Stimulated activated naive CD8-positive, alpha-beta T cell treated with anti-CD3 and anti-CD28 coated beads, Interleukin-15, Interleukin-2, amounts not matched to agents 100 ng/mL and 50 ng/mL, for 24 hours (primary cell): ENCODE results near the gene CLIC4.
"Not testable (repeated sequence)": the region's sequence is repeated elsewhere in the genome, so short reads cannot be mapped to it uniquely, and the experiment has no call there.

ENCODE experiments used
- H3K27ac Mint-ChIP-seq: one replicate; pipeline ENCODE4 v1.8.0; 2021; ENCODE audit warnings: mild to moderate bottlenecking, mixed read lengths
- H3K27me3 Mint-ChIP-seq: one replicate; pipeline ENCODE4 v1.8.0; 2021; ENCODE audit warnings: mixed read lengths
- H3K36me3 Mint-ChIP-seq: one replicate; pipeline ENCODE4 v1.8.0; 2021; ENCODE audit warnings: low read depth, mixed read lengths
- H3K4me1 Mint-ChIP-seq: one replicate; pipeline ENCODE4 v1.8.0; 2021; ENCODE audit warnings: low read depth, mixed read lengths
- H3K4me3 Mint-ChIP-seq: one replicate; pipeline ENCODE4 v1.8.0; 2021; ENCODE audit warnings: mild to moderate bottlenecking, mixed read lengths
- H3K9me3 Mint-ChIP-seq: one replicate; pipeline ENCODE4 v1.8.0; 2021; ENCODE audit warnings: mixed read lengths

The CLIC4 gene

DNA sequence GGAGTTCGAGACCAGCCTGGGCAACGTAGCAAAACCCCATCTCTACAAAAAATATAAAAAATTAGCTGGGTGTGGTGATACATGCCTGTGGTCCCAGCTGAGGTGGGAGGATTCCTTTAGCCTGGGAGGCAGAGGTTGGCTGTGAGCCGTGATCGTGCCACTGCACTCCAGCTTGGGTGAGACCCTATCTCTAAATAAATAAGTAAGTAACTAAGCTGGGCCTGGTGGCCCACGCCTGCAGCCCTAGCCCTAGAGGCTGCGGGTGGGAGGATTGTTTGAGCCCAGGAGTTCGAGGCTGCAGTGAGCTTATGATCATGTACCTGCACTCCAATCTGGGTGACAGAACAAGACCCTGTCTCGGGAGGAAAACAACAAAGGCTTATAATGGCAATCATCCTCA lies 4.6 kb downstream of the CLIC4 start:
- Mint-ChIP-seq H3K4me1 (peaks cover 35% of the 10 kb centered on the region), H3K9me3 (no peaks in the 10 kb centered on the region), H3K36me3 (no peaks in the 10 kb centered on the region), H3K27me3 (peaks cover 11% of the 10 kb centered on the region), H3K4me3 (no peak overlapping the region), H3K27ac (no peak overlapping the region)

DNA sequence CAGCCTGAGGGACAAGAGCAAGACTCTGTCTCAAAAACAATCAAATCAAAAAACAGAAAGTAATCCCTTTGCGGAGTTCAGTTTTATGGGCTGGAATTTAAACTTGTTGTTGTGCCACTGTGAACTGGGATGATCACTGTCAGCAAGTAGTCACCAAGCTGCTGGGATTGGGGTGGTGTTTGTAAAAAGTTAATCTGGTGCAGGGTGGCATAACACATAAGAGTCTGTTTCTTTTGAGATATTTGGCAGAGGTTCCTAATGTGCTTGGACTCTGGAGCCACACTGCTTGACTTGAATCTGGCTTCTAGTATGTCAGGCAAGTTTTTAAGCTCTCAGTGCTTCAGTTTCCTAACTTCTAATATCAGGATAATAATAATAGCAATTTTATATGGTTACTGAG lies 6.6 kb downstream of the CLIC4 start:
- peaks cover 2% of the 10 kb centered on the region for H3K27me3 Mint-ChIP-seq
- no peaks in the 10 kb centered on the region for H3K9me3 Mint-ChIP-seq
- H3K4me3 Mint-ChIP-seq = no peak overlapping the region
- peaks cover 25% of the 10 kb centered on the region for H3K4me1 Mint-ChIP-seq
- H3K36me3 Mint-ChIP-seq = no peaks in the 10 kb centered on the region
- no peak overlapping the region for H3K27ac Mint-ChIP-seq

DNA sequence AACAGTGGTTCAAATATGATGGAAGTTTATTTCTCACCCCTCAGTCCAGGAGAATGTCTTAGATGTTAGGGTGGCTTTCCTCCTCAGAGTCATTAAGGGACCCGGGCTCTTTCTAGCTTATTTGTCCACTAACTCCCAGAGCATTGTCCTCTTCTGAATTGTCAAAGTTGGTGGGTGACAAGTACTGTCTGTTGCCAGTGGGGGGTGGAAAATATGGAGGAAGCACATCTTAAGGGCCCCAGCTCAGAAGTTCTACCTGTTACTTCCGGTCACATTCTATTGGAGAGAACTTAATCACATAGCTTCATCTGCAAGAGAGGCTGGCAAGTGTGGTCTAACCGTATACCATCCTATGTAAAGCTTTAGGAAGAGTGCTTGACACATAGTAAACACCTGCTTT lies 7.1 kb downstream of the CLIC4 start:
- Mint-ChIP-seq H3K4me3 (no peak overlapping the region), H3K4me1 (peaks cover 21% of the 10 kb centered on the region), H3K36me3 (no peaks in the 10 kb centered on the region), H3K27ac (no peak overlapping the region), H3K9me3 (no peaks in the 10 kb centered on the region), H3K27me3 (no peaks in the 10 kb centered on the region)

DNA sequence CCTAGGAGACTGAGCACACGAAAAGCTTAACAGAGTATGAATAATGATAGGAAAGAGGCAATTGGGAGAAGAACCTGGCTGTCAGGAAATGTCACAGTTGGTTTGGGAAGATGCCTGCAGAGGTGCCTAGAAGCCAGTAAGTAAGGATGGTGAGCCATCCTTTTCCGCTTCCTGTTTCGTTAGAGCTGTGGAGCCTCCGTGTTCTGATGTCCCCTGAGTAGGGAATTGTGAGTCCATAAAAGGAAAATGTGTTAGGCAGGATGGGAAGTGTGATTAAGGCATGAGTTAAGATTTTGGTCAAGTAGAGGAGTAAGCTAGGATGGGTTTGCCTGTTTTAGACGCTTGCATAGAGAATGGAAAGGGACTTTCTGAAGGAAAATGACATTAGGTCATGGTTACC lies 9.0 kb downstream of the CLIC4 start:
- H3K36me3 Mint-ChIP-seq = no peaks in the 10 kb centered on the region
- H3K27ac Mint-ChIP-seq = no peak overlapping the region
- no peaks in the 10 kb centered on the region for H3K9me3 Mint-ChIP-seq
- H3K4me3 Mint-ChIP-seq = no peak overlapping the region
- H3K4me1 Mint-ChIP-seq = peaks cover 3% of the 10 kb centered on the region
- H3K27me3 Mint-ChIP-seq = no peaks in the 10 kb centered on the region

DNA sequence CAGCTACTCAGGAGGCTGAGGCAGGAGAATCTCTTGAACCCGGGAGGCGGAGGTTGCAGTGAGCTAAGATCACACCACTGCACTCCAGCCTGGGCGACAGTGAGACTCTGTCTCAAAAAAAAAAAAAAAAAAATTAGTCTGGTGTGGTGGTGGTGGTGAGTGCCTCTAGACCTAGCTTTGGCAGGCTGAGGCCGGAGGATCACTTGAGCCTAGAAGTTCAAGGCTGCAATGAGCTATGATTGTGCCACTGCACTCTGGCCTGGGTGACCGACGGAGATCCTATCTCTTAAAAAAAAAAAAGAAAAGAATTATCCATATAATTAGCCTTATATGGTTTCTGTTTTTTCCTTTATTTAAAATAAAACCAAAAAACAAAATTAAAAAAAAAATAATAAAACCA lies 10.1 kb downstream of the CLIC4 start:
- H3K36me3 Mint-ChIP-seq, H3K27ac Mint-ChIP-seq, H3K27me3 Mint-ChIP-seq, H3K4me3 Mint-ChIP-seq, H3K9me3 Mint-ChIP-seq, H3K4me1 Mint-ChIP-seq: not testable (repeated sequence)

DNA sequence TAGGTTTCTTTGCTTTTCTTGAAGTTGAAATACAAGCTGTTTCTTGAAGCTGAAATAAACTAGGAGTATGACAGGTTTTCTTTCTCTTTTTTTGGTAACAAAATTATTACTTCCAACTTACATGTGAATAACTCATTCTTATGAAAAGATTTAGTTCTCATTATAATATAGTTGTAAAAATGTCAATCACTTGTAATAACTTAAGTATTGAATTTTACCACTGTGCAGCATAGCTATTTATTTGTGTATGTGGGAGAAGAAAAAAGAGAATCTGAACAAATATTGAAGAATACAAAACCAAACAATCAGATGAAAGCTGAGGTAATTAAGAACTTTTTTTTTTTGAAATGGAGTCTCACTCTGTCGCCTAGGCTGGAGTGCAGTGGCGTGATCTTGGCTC lies 11.1 kb downstream of the CLIC4 start:
- H3K27me3 Mint-ChIP-seq = no peaks in the 10 kb centered on the region
- no peaks in the 10 kb centered on the region for H3K36me3 Mint-ChIP-seq
- H3K4me3 Mint-ChIP-seq = no peak overlapping the region
- no peak overlapping the region for H3K27ac Mint-ChIP-seq
- no peaks in the 10 kb centered on the region for H3K4me1 Mint-ChIP-seq
- H3K9me3 Mint-ChIP-seq = no peaks in the 10 kb centered on the region

DNA sequence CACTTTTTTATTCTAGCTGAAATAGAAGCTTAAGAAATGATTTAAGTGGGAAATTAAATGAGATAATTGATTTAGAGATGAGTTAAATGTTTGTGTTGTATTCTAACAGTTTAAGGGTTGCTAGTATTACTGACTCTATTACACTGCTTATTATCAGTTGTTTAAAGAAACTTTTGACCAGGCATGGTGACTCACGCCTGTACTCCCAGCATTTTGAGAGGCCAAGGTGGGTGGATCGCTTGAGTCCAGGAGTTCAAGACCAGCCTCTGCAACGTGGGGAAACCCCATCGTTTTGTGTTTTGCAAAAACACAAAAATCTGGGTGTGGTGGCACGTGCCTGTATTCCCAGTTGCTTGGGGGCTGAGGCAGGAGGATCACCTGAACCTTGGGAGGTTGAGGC lies 14.2 kb downstream of the CLIC4 start:
- Mint-ChIP-seq H3K27me3 (no peaks in the 10 kb centered on the region), H3K36me3 (no peaks in the 10 kb centered on the region), H3K9me3 (no peaks in the 10 kb centered on the region), H3K4me3 (no peak overlapping the region), H3K4me1 (no peaks in the 10 kb centered on the region), H3K27ac (no peak overlapping the region)

DNA sequence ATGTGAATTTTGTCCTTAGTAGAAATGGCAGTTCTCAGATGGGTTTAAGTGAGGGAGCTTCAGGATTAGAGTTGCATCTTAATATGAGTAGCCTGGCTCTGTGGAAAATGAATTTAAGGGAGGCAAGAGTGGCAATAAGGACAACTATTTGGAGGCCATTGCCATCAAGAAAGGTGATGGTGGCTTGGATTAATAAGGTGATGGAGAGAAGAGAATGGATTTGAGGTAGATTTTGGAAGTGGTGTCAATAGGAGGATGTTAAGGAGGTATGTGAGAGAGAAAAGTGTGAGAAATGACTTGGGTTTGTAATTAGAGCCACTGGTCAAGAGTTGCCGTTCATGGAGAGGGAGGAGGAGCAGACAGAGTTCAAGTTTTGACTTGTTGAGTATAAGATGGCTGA lies 16.3 kb downstream of the CLIC4 start:
- Mint-ChIP-seq H3K27me3 (no peaks in the 10 kb centered on the region), H3K9me3 (no peaks in the 10 kb centered on the region), H3K4me1 (no peaks in the 10 kb centered on the region), H3K36me3 (no peaks in the 10 kb centered on the region), H3K27ac (no peak overlapping the region), H3K4me3 (no peak overlapping the region)

DNA sequence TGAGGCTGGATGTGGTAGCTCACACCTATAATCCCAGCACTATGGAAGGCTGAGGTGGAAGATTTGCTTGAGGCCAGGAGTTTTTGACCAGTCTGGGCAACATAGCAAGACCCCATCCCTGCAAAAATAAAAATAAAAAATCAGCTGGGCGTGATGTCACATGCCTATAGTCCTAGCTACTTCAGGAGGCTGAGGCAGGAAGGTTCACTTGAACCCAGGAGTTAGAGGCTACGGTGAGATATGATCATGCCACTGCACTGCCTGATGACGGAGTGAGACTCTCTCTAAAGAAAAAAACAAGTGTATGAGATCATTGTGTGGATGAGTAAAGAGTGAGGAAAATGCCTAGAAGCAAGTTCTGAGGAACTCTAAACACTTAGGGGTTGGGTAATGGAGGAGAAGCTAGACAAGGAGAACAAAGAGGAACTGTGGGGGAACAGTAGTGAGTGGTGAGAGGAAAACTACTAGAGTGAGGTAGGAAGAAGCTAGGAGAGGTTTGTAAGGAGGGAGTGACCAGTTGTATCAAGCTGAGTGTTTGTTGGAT lies 17.0 kb downstream of the CLIC4 start:
- Mint-ChIP-seq H3K27me3 (no peaks in the 10 kb centered on the region), H3K27ac (no peak overlapping the region), H3K36me3 (no peaks in the 10 kb centered on the region), H3K9me3 (no peaks in the 10 kb centered on the region), H3K4me3 (no peak overlapping the region), H3K4me1 (no peaks in the 10 kb centered on the region)

DNA sequence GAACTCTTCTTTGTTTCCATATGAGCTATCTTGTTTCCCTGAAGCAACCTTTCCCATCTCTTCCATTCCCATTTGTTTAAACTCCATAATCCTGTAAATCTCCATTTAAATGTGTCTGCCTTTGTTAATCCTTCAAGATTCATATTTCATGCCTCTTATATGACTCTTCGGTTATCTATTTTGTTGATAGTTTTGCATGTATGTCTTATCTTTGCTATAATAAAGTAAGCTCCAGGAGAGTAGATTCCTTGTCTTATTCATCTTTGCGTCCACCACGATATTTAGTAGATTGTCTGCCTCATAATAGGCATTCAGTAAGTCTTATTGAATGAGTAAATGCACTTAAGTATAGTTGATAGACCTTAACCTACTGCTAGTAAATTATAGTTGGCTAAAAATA lies 18.4 kb downstream of the CLIC4 start:
- Mint-ChIP-seq H3K27me3 (no peaks in the 10 kb centered on the region), H3K9me3 (no peaks in the 10 kb centered on the region), H3K36me3 (no peaks in the 10 kb centered on the region), H3K4me1 (no peaks in the 10 kb centered on the region), H3K27ac (no peak overlapping the region), H3K4me3 (no peak overlapping the region)

DNA sequence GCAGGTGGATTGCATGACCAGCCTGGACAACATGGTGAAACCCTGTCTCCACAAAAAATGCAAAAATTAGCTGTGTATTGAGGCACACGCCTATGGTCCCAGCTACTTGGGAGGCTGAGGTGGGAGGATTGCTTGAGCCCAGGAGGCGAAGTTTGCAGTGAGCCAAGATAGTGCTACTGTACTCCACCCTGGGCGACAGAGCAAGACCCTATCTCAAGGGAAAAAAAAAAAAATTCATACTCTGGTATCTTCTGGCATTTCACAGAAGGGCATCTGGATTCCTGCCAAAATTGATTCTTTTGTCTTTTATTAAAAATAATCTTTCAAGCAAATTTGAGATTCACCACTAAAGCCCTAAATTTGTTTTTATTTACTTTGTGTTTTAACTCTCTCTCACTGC lies 19.2 kb downstream of the CLIC4 start:
- no peaks in the 10 kb centered on the region for H3K27me3 Mint-ChIP-seq
- H3K4me1 Mint-ChIP-seq = peaks cover 4% of the 10 kb centered on the region
- H3K9me3 Mint-ChIP-seq = no peaks in the 10 kb centered on the region
- no peaks in the 10 kb centered on the region for H3K36me3 Mint-ChIP-seq
- no peak overlapping the region for H3K4me3 Mint-ChIP-seq
- no peak overlapping the region for H3K27ac Mint-ChIP-seq

DNA sequence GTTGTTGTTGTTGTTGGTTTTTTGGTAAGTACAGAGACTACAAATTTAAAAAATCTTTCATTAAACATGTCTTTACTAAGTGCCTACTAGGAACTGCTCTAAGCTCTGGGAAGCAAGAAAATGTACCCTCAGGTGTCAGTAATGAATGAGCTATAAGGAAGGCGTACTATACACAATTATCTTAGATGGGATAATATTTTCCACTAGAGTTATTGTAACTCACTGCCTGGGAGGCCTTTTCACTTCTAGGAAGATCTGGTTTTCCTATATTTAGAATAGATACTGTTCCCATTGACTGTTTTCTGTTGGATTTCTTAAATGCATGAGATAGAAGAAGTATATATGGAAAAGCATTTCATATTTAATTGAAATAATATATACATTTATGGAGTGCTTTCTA lies 19.6 kb downstream of the CLIC4 start:
- H3K27me3 Mint-ChIP-seq = no peaks in the 10 kb centered on the region
- H3K4me1 Mint-ChIP-seq = peaks cover 8% of the 10 kb centered on the region
- no peak overlapping the region for H3K4me3 Mint-ChIP-seq
- no peaks in the 10 kb centered on the region for H3K36me3 Mint-ChIP-seq
- H3K27ac Mint-ChIP-seq = no peak overlapping the region
- no peaks in the 10 kb centered on the region for H3K9me3 Mint-ChIP-seq

DNA sequence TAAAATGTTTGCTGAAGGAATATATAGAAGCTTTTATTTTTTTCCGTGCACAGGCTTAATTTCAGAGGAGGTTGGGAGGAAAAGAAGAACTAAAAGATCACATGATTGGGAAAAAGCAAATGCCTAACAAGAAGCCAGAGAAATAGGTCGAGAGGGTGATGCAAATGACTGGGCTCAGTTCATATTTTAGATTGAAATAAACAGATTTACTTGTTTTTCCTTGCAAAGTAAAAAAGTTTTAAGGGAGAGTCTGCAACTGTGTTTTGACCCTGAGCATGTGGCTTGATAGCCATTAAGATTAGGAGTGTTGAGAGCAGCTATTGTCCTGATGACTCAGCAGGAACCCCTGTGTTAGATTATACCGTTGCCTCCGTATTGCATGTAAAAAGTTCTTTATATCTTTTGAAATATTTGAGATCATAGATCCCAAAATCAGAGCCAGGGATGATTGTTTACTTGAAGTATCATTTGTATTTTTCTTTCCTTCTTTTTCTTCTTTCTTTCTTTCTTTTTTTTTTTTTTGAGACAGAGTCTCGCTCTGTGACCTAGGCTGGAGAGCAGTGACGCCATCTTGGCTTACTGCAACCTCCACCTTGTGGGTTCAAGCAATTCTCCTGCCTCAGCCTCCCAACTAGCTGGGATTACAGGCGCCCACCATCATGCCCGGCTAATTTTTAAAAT lies 20.2 kb downstream of the CLIC4 start:
- H3K27me3 Mint-ChIP-seq = no peaks in the 10 kb centered on the region
- no peak overlapping the region for H3K4me3 Mint-ChIP-seq

DNA sequence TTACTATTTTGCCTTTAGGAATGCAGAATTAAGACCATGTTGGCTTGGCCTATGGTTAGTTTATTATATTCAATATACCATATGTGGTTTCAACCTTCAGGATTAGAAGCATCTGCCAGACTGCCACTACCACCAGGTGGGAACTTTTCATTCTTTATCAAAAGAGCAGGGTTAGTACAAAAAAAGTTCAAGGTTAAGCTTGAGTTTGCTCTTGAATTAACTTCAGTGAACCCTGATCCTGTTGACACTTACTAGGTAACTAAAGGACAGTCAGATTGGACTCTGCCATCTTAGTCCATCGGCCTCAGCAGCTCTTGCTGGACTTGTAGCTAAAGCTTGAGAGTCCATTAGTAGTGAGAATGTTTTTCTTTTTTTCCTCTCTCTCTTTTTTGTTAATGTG lies 22.1 kb downstream of the CLIC4 start:
- peaks cover 20% of the 10 kb centered on the region for H3K4me1 Mint-ChIP-seq

More for the DNA sequence above, 20.2 kb downstream of the CLIC4 start:
- H3K36me3 Mint-ChIP-seq = no peaks in the 10 kb centered on the region
- H3K27ac Mint-ChIP-seq = no peak overlapping the region
- no peaks in the 10 kb centered on the region for H3K9me3 Mint-ChIP-seq
- peaks cover 14% of the 10 kb centered on the region for H3K4me1 Mint-ChIP-seq

DNA sequence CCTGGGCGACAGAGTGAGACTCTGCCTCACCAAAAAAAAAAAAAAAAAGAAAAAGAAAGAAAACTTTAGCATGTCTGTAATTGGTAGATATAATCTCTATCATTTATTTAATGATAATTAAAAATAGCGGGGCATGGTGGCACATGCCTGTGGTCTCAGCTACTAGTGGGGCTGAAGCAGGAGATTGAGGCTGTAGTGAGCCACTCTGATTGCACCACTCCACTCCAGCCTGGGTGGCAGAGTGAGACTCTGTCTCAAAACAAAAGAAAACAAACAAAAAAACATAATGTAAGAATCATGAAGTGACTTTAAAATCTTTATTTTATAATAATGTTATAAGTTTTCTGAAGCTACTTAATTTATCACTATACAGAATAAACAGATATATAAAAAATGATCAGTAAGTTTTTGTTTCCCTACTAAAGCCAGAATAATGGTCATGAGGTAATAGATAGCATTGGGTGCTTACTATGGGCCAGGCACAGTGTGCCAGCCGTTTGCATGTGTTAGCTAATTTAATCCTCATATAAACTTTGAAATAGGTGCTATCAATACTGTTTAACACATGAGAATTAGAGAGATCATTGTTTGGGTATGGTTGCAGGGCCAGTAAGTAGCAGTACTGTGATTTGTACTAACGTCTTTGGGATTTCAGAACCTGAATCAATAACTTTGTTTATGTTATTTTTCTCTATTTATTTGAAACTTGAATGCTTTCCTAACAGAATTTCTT lies 23.8 kb downstream of the CLIC4 start:
- Mint-ChIP-seq H3K4me3 (no peak overlapping the region), H3K27ac (no peak overlapping the region), H3K9me3 (no peaks in the 10 kb centered on the region), H3K4me1 (peaks cover 20% of the 10 kb centered on the region), H3K27me3 (no peaks in the 10 kb centered on the region), H3K36me3 (no peaks in the 10 kb centered on the region)

More for the DNA sequence above, 22.1 kb downstream of the CLIC4 start:
- no peaks in the 10 kb centered on the region for H3K36me3 Mint-ChIP-seq
- H3K9me3 Mint-ChIP-seq = no peaks in the 10 kb centered on the region
- no peak overlapping the region for H3K27ac Mint-ChIP-seq
- no peaks in the 10 kb centered on the region for H3K27me3 Mint-ChIP-seq
- H3K4me3 Mint-ChIP-seq = no peak overlapping the region
